KMS-11 (cell line): Measurements from ENCODE around the gene SMCO2.

ENCODE experiments used
- H2AFZ ChIP-seq: fragments of 200-600 bp; sonication (generic); 2 replicates; pipeline ENCODE4 v1.6.1; 2016; ENCODE audit warnings: antibody characterized with exemption, mixed run types, low read depth
- H3K27ac ChIP-seq: fragments of 200-600 bp; sonication (generic); 2 replicates; pipeline ENCODE4 v1.6.1; 2016; ENCODE audit warnings: mild to moderate bottlenecking, mixed run types
- H3K27me3 ChIP-seq: fragments of 200-600 bp; sonication (generic); 2 replicates; pipeline ENCODE4 v1.6.1; 2017; ENCODE audit warnings: mild to moderate bottlenecking, low read depth, mixed run types, moderate library complexity; ENCODE audit not compliant: insufficient read depth
- H3K36me3 ChIP-seq: fragments of 200-600 bp; sonication (generic); 2 replicates; pipeline ENCODE4 v1.6.1; 2017; ENCODE audit warnings: mild to moderate bottlenecking, mixed run types; ENCODE audit not compliant: insufficient read depth
- H3K4me1 ChIP-seq: fragments of 200-600 bp; sonication (generic); 2 replicates; pipeline ENCODE4 v1.6.1; 2016; ENCODE audit warnings: mild to moderate bottlenecking, low read depth, mixed run types; ENCODE audit not compliant: poor library complexity, severe bottlenecking
- H3K4me2 ChIP-seq: fragments of 200-600 bp; sonication (generic); 2 replicates; pipeline ENCODE4 v1.7.0; 2016; ENCODE audit warnings: mild to moderate bottlenecking, mixed run types
- H3K4me3 ChIP-seq: fragments of 200-600 bp; sonication (generic); IDR thresholded peaks from 2 replicates; pipeline ENCODE4 v1.6.1; 2017; ENCODE audit warnings: low read depth, low read length, mixed read lengths; ENCODE audit not compliant: insufficient read depth
- H3K79me2 ChIP-seq: fragments of 200-600 bp; sonication (generic); 2 replicates; pipeline ENCODE4 v1.6.1; 2016; ENCODE audit warnings: low read depth, mixed run types; ENCODE audit not compliant: insufficient read depth
- H3K9ac ChIP-seq: fragments of 200-600 bp; sonication (generic); 2 replicates; pipeline ENCODE4 v1.6.1; 2016; ENCODE audit warnings: mild to moderate bottlenecking, mixed run types
- H4K20me1 ChIP-seq: fragments of 200-600 bp; sonication (generic); 2 replicates; pipeline ENCODE4 v1.6.1; 2016; ENCODE audit warnings: mild to moderate bottlenecking, mixed run types; ENCODE audit not compliant: insufficient read depth
- CTCF ChIP-seq: fragments of 200-600 bp; sonication (generic); conservative IDR thresholded peaks from 2 replicates; pipeline ENCODE4 v1.6.1; 2017; ENCODE audit warnings: low read depth, mild to moderate bottlenecking, antibody characterized with exemption, low read length, moderate library complexity, mixed read lengths

Gene SMCO2

DNA sequence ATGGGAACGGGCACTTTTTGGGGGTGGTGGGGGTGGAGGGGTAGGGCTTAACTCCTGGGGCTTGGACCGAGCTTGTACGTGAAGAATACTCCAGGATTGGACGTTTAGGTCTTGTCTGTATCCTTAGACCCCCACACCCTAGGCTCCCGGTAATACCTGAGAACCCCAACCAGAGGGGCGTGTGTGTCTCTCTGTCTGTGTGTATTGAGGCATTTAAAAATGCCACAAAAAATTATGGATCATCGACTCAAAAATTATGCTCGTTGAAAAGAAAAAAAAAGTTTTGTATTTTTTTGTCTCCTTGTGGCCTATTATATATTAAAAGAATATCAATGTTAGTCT, 77.9 kb downstream of the SMCO2 start:
- Histone ChIP-seq H3K27me3 (no peaks in the 10 kb centered on the region), H3K79me2 (no peaks in the 10 kb centered on the region; the same call in 1 of the 2 replicates), H3K36me3 (no peaks in the 10 kb centered on the region), H3K4me2 (peak overlapping the region; percentile 68; the same call in 1 of the 2 replicates), H4K20me1 (no peaks in the 10 kb centered on the region), H3K27ac (no peak overlapping the region), H2AFZ (peak overlapping the region; percentile 87), H3K9ac (peak overlapping the region; percentile 84; the same call in 1 of the 2 replicates), H3K4me3 (no peak overlapping the region), H3K4me1 (peaks cover 8% of the 10 kb centered on the region)
- no peak for TF ChIP-seq CTCF

- Histone ChIP-seq H4K20me1 (no peaks in the 10 kb centered on the region), H3K4me3 (no peak overlapping the region), H3K27ac (no peak overlapping the region), H3K9ac (peak overlapping the region; percentile 84; the same call in 1 of the 2 replicates), H3K4me2 (peak overlapping the region; percentile 68; the same call in 1 of the 2 replicates), H3K27me3 (no peaks in the 10 kb centered on the region), H3K79me2 (no peaks in the 10 kb centered on the region; the same call in 1 of the 2 replicates), H2AFZ (no peak overlapping the region), H3K36me3 (no peaks in the 10 kb centered on the region), H3K4me1 (peaks cover 8% of the 10 kb centered on the region)
- TF ChIP-seq CTCF, result no peak
Measured at GRCh38 chr12:27524839-27525753, 78.6 kb downstream of the SMCO2 start.

- no peak for TF ChIP-seq CTCF
- Histone ChIP-seq H3K9ac (no peak overlapping the region), H3K27me3 (no peaks in the 10 kb centered on the region), H3K4me3 (no peak overlapping the region), H2AFZ (no peak overlapping the region), H3K36me3 (no peaks in the 10 kb centered on the region), H4K20me1 (no peaks in the 10 kb centered on the region), H3K4me2 (no peak overlapping the region), H3K27ac (no peak overlapping the region), H3K4me1 (peaks cover 8% of the 10 kb centered on the region), H3K79me2 (no peaks in the 10 kb centered on the region; the same call in 1 of the 2 replicates)
Measured at GRCh38 chr12:27527512-27527911, 81.0 kb downstream of the SMCO2 start.

- Histone ChIP-seq H2AFZ (no peak overlapping the region), H3K4me3 (no peak overlapping the region), H3K27me3 (no peaks in the 10 kb centered on the region), H3K27ac (no peak overlapping the region), H3K4me2 (no peak overlapping the region), H3K9ac (no peak overlapping the region), H3K79me2 (no peaks in the 10 kb centered on the region; the same call in 1 of the 2 replicates), H3K4me1 (peaks cover 4% of the 10 kb centered on the region), H4K20me1 (no peaks in the 10 kb centered on the region), H3K36me3 (no peaks in the 10 kb centered on the region)
- no peak for TF ChIP-seq CTCF
Measured at GRCh38 chr12:27528788-27529187, 82.3 kb downstream of the SMCO2 start.
